ENCODE results near the gene AKNAD1. TPM values are rescaled to one million over a fixed set of nuclear protein-coding genes. Genes with fewer than 3 reads are reported as not detected.

The AKNAD1 gene
- total RNA-seq, 1 experiment from 2014 or later: 0.07 TPM

DNA sequence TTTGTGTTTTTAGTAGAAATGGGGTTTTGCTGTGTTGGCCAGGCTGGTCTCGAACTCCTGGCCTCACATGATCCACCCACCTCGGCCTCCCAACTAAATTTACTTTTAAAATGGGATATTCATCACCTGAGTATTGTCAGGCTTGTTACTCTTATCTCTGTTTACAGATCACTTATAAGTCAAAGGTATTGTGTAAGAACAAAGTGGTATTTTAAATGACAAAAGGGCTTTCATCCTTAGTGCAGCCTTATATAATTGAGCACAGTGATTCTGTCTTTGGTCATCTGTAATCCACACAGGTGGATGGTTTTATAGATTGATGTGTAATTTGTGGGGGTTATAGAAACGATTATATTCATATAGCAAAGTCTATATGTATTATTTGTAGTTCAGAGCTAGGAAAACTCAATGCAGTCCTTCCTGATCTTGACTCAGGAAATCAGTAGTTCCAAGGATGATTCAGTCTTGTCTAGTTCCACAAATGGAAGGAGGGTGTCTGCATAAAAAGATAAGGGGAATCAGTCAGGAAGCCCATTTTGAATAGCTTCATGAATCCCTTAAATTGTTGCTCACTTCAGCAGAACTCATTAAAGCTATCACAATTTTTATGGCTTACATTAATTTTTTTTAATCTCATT is 75.8 kb downstream of the AKNAD1 start:
- Histone ChIP-seq H2AFZ (ENCODE audit: low read length) (no peak overlapping the region), H3K27ac (ENCODE audit: low read length) (no peak overlapping the region), H3K9me2 (replicated peaks; ENCODE audit: low read length) (no peaks in the 10 kb centered on the region), H3K4me2 (ENCODE audit: low read length) (no peak overlapping the region), H3K4me3 (ENCODE audit: low read length) (no peak overlapping the region), H3K4me1 (ENCODE audit: insufficient read depth, low read length) (no peaks in the 10 kb centered on the region), H3K79me2 (ENCODE audit: low read length) (no peaks in the 10 kb centered on the region), H3F3A (ENCODE audit: low read length, unreplicated experiment) (no peaks in the 10 kb centered on the region), H4K20me1 (ENCODE audit: low read length) (no peaks in the 10 kb centered on the region), H3K9me3 (ENCODE audit: low read length) (peaks cover 10% of the 10 kb centered on the region; the same call in 1 of the 2 replicates), H3K36me3 (ENCODE audit: low read depth, low read length) (peaks cover 53% of the 10 kb centered on the region), H3K9ac (ENCODE audit: low read length) (no peak overlapping the region), H3K27me3 (ENCODE audit: low read length) (no peaks in the 10 kb centered on the region)
- no peak for DNase-seq
- ChIA-PET POLR2A (ENCODE audit: unreplicated experiment) (no interaction called here), CTCF (no interaction called here)
- no TSS peak for BruUV-seq (replicated peaks)
- intact Hi-C loops (cut with micrococcal nuclease): no loop called here
- TF ChIP-seq EZH2phosphoT487 (IDR thresholded peaks at IDR 0.05; ENCODE audit: borderline replicate concordance, low read length) (no peak), EZH2 (IDR thresholded peaks at IDR 0.05; ENCODE audit: low read length, unreplicated experiment) (no peak)
- TF ChIP-seq, protein P1, sequence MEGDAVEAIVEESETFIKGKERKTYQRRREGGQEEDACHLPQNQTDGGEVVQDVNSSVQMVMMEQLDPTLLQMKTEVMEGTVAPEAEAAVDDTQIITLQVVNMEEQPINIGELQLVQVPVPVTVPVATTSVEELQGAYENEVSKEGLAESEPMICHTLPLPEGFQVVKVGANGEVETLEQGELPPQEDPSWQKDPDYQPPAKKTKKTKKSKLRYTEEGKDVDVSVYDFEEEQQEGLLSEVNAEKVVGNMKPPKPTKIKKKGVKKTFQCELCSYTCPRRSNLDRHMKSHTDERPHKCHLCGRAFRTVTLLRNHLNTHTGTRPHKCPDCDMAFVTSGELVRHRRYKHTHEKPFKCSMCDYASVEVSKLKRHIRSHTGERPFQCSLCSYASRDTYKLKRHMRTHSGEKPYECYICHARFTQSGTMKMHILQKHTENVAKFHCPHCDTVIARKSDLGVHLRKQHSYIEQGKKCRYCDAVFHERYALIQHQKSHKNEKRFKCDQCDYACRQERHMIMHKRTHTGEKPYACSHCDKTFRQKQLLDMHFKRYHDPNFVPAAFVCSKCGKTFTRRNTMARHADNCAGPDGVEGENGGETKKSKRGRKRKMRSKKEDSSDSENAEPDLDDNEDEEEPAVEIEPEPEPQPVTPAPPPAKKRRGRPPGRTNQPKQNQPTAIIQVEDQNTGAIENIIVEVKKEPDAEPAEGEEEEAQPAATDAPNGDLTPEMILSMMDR (conservative IDR thresholded peaks at IDR 0.05; ENCODE audit: low read depth, low read length): no peak
- no peak for ATAC-seq

DNA sequence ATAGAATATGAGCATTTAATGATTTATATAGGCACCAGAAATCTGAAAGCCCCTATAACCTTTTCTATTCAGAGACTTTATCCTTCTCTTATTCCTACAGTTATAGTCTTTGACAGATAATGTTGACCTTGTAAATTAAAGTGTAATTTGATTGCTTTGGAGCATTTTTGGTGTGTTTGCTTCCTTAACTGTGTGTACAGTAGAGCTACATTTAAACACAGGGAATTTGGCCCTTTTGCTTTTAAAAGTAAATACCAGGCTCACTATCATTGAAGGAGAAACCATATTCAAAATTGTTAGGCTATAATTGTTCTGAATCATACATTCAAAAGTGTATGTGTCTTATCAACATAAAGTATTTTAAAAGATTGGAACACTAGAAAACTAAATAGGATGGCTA is 77.4 kb downstream of the AKNAD1 start:
- CTCF ChIA-PET: no interaction called here
- Histone ChIP-seq H3K4me2 (ENCODE audit: low read length) (no peak overlapping the region), H2AFZ (ENCODE audit: low read length) (no peak overlapping the region), H3K79me2 (ENCODE audit: low read length) (no peaks in the 10 kb centered on the region), H3K4me3 (ENCODE audit: low read length) (no peak overlapping the region), H3K4me1 (ENCODE audit: insufficient read depth, low read length) (no peaks in the 10 kb centered on the region), H3K36me3 (ENCODE audit: low read depth, low read length) (peaks cover 37% of the 10 kb centered on the region), H3K9me2 (replicated peaks; ENCODE audit: low read length) (no peaks in the 10 kb centered on the region), H3K9ac (ENCODE audit: low read length) (no peak overlapping the region), H3F3A (ENCODE audit: low read length, unreplicated experiment) (no peaks in the 10 kb centered on the region), H3K27me3 (ENCODE audit: low read length) (no peaks in the 10 kb centered on the region), H3K27ac (ENCODE audit: low read length) (no peak overlapping the region), H4K20me1 (ENCODE audit: low read length) (no peaks in the 10 kb centered on the region), H3K9me3 (ENCODE audit: low read length) (no peaks in the 10 kb centered on the region)
- TF ChIP-seq, protein P1 (conservative IDR thresholded peaks at IDR 0.05; ENCODE audit: low read depth, low read length): no peak
- no peak for TF ChIP-seq EZH2 (IDR thresholded peaks at IDR 0.05; ENCODE audit: low read length, unreplicated experiment)
- TF ChIP-seq EZH2phosphoT487 (IDR thresholded peaks at IDR 0.05; ENCODE audit: borderline replicate concordance, low read length): no peak
- DNase-seq: no peak
- POLR2A ChIA-PET (ENCODE audit: unreplicated experiment): no interaction called here
- ATAC-seq: no peak
- no TSS peak for BruUV-seq (replicated peaks)
- intact Hi-C loops (cut with micrococcal nuclease): no loop called here

DNA sequence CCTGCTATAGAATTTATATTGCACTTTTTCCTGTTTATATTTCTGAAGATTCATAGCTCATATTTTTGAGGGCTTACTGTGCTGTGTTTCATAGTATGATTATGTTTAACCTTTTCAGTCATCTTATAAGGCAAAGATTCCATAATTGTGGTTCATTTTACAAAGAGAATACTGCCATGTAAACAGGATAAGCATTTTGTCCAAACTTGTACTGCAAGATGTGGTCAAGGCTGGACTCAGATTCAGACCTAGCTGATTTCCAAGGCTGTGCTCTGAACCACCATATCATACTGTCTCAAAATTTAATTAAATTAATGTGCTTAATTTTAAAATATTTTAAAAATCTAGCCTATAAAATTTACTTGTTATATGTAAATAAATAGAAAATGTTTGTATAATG is 79.1 kb downstream of the AKNAD1 start:
- H3K4me3 ChIP-seq (ENCODE audit: low read length): no peak overlapping the region
- no peak overlapping the region for H3K9ac ChIP-seq (ENCODE audit: low read length)
- no peaks in the 10 kb centered on the region for H3K9me3 ChIP-seq (ENCODE audit: low read length)
- TF ChIP-seq, protein P1 (conservative IDR thresholded peaks at IDR 0.05; ENCODE audit: low read depth, low read length): no peak
- TF ChIP-seq EZH2 (IDR thresholded peaks at IDR 0.05; ENCODE audit: low read length, unreplicated experiment): no peak
- no peak for TF ChIP-seq EZH2phosphoT487 (IDR thresholded peaks at IDR 0.05; ENCODE audit: borderline replicate concordance, low read length)
- no peaks in the 10 kb centered on the region for H3K9me2 ChIP-seq (replicated peaks; ENCODE audit: low read length)
- H4K20me1 ChIP-seq (ENCODE audit: low read length): no peaks in the 10 kb centered on the region
- DNase-seq (no peak), ATAC-seq (no peak)
- peaks cover 27% of the 10 kb centered on the region for H3K36me3 ChIP-seq (ENCODE audit: low read depth, low read length)
- BruUV-seq (replicated peaks): no TSS peak
- POLR2A ChIA-PET (ENCODE audit: unreplicated experiment): no interaction called here
- H3K27me3 ChIP-seq (ENCODE audit: low read length): no peaks in the 10 kb centered on the region
- H3K4me2 ChIP-seq (ENCODE audit: low read length): no peak overlapping the region
- H2AFZ ChIP-seq (ENCODE audit: low read length): no peak overlapping the region
- intact Hi-C loops (cut with micrococcal nuclease): no loop called here
- CTCF ChIA-PET: interaction anchor here (0.6 kb wide), 1 partner anchor 120 kb away, joined by 3 read pairs; no protein-coding TSS in a partner anchor
- no peaks in the 10 kb centered on the region for H3K4me1 ChIP-seq (ENCODE audit: insufficient read depth, low read length)
- H3K27ac ChIP-seq (ENCODE audit: low read length): no peak overlapping the region
- no peaks in the 10 kb centered on the region for H3F3A ChIP-seq (ENCODE audit: low read length, unreplicated experiment)
- no peaks in the 10 kb centered on the region for H3K79me2 ChIP-seq (ENCODE audit: low read length)

Measured in PC-3 (cell line).